A673 (cell line): Measurements from ENCODE around the gene STT3B. TPM values are rescaled to one million over a fixed set of nuclear protein-coding genes. Genes with fewer than 3 reads are reported as not detected.

Experiments used
- BruUV-seq: library from RNA; stranded (reverse); fragments of 400-500 nt; replicated peaks from 2 replicates; lab custom pipeline; 2021; lab: Mats Ljungman, UMichigan
- CTCF ChIA-PET: fragments of 300-600 bp; sonication (Branson Sonifier 250); formaldehyde crosslinking; loops from one replicate; lab custom pipeline; 2022; ENCODE audit warnings: antibody characterized with exemption; lab: Charles Lee
- POLR2A ChIA-PET: fragments of 300-600 bp; sonication (Branson Sonifier 250); formaldehyde crosslinking; loops from one replicate; lab custom pipeline; 2022; ENCODE audit warnings: antibody characterized with exemption; ENCODE audit not compliant: low non-redundant PET; lab: Charles Lee
- DNase-seq: peaks from one replicate; pipeline ENCODE4 v3.0.0-alpha.2; 2015; ENCODE audit warnings: low spot score
- H3K27ac ChIP-seq: fragments of 200-600 bp; sonication (generic); 2 replicates; pipeline ENCODE4 v1.5.1; 2016; ENCODE audit warnings: mixed run types, low read depth, mild to moderate bottlenecking, mixed read lengths, antibody characterized with exemption, low read length; ENCODE audit not compliant: poor library complexity, severe bottlenecking
- H3K27me3 ChIP-seq: fragments of 200-600 bp; sonication (generic); replicated peaks from 2 replicates; pipeline ENCODE4 v1.6.1; 2017; ENCODE audit warnings: mixed run types, low read depth, mild to moderate bottlenecking, mixed read lengths, antibody characterized with exemption, low read length; ENCODE audit not compliant: insufficient read depth, poor library complexity
- H3K36me3 ChIP-seq: fragments of 200-600 bp; sonication (generic); 2 replicates; pipeline ENCODE4 v1.6.1; 2016; ENCODE audit warnings: mixed run types, mild to moderate bottlenecking, mixed read lengths, antibody characterized with exemption, low read length; ENCODE audit not compliant: insufficient read depth, poor library complexity, severe bottlenecking
- H3K4me1 ChIP-seq: fragments of 200-600 bp; sonication (generic); 2 replicates; pipeline ENCODE4 v1.6.1; 2017; ENCODE audit warnings: mixed run types, mild to moderate bottlenecking, mixed read lengths, antibody characterized with exemption, low read length; ENCODE audit not compliant: insufficient read depth, poor library complexity, severe bottlenecking
- H3K4me3 ChIP-seq: fragments of 200-600 bp; sonication (generic); 2 replicates; pipeline ENCODE4 v1.5.1; 2016; ENCODE audit warnings: low read depth, mixed run types, mild to moderate bottlenecking, mixed read lengths, low read length; ENCODE audit not compliant: poor library complexity, severe bottlenecking
- H3K9me3 ChIP-seq: fragments of 200-600 bp; sonication (generic); 2 replicates; pipeline ENCODE4 v1.6.1; 2016; ENCODE audit warnings: mixed run types, low read depth, mild to moderate bottlenecking, mixed read lengths, antibody characterized with exemption, low read length; ENCODE audit not compliant: poor library complexity, severe bottlenecking
- CTCF ChIP-seq: fragments of 300-800, 200-600 bp; sonication (generic); conservative IDR thresholded peaks from 2 replicates; pipeline ENCODE4 v1.5.1; 2017; ENCODE audit warnings: low read depth, mild to moderate bottlenecking, antibody characterized with exemption, low read length, moderate library complexity, mixed read lengths
- EZH2 ChIP-seq: fragments of 200-600 bp; sonication (generic); IDR thresholded peaks from 2 replicates; pipeline ENCODE4 v1.6.1; 2017; ENCODE audit warnings: borderline replicate concordance, low read depth, mild to moderate bottlenecking, mixed read lengths, antibody characterized with exemption, low read length; ENCODE audit not compliant: poor library complexity, severe bottlenecking
- intact Hi-C: fragments of 100-400 bp; cut with micrococcal nuclease; formaldehyde crosslinking; loops from one replicate; pipeline ENCODE4 v1.10.0; 2022; ENCODE audit not compliant: unreplicated experiment
- total RNA-seq: library from RNA; stranded (reverse); gene quantifications from 2 replicates; pipeline ENCODE4 v1.2.3, GENCODE V29; 2021

STT3B gene
- total RNA-seq, 1 experiment from 2014 or later = 137 TPM

- Histone ChIP-seq H3K9me3 (no peaks in the 10 kb centered on the region), H3K27ac (no peak overlapping the region), H3K27me3 (no peaks in the 10 kb centered on the region), H3K36me3 (peaks cover 28% of the 10 kb centered on the region), H3K4me1 (no peaks in the 10 kb centered on the region), H3K4me3 (no peak overlapping the region)
- DNase-seq = no peak
- BruUV-seq = no TSS peak
- ChIA-PET POLR2A (no interaction called here), CTCF (no interaction called here)
- TF ChIP-seq CTCF (no peak), EZH2 (no peak)
- intact Hi-C loops = no loop called here
These were observed 88.6 kb downstream of the STT3B start for GRCh38 chr3:31621314-31621713.

DNA sequence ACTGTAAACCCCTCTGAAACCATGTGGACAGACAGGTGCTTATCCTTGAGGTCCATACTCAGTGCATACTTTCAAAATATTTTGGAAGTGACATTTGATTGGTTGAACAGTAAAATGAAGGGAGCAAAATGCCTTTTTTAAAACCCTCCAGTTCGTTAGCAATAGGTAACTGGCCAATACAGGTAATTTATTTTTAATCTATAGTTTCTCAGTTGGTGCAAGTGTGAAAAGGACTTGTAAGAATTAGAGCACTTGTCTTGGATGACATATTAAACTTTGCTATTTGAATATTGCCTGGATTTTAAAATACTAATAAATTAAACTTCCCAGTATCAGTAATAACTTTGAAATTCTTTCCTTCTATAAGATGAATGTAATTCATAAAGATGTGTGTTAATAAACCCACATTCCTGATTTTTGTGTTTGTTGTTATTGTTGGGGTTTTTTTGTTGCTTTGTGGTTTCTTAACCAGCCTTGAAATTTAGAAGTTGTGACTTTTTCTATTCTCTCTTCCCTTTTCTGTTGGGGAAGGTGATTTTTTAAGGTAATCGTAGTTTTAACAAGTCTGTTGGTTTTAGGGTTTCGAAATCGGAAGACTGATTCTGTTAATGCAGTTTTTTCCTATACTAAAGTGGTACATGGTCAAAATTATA is 90.0 kb downstream of the STT3B start:
- no TSS peak for BruUV-seq

GRCh38 chr3:31624083-31624709 is 91.5 kb downstream of the STT3B start:
- Histone ChIP-seq H3K4me3 (no peak overlapping the region), H3K4me1 (no peaks in the 10 kb centered on the region), H3K27me3 (no peaks in the 10 kb centered on the region), H3K9me3 (no peaks in the 10 kb centered on the region), H3K36me3 (peaks cover 32% of the 10 kb centered on the region), H3K27ac (no peak overlapping the region)
- TF ChIP-seq CTCF (no peak), EZH2 (no peak)
- no peak for DNase-seq
- BruUV-seq = no TSS peak
- ChIA-PET CTCF (no interaction called here), POLR2A (no interaction called here)
- intact Hi-C loops = no loop called here

More for the DNA sequence above, 90.0 kb downstream of the STT3B start:
- H3K4me3 ChIP-seq = no peak overlapping the region
- H3K36me3 ChIP-seq = peaks cover 36% of the 10 kb centered on the region
- TF ChIP-seq CTCF = no peak
- no peak for TF ChIP-seq EZH2
- ChIA-PET CTCF (no interaction called here), POLR2A (no interaction called here)
- H3K27me3 ChIP-seq = no peaks in the 10 kb centered on the region
- H3K9me3 ChIP-seq = no peaks in the 10 kb centered on the region
- intact Hi-C loops = no loop called here
- H3K4me1 ChIP-seq = no peaks in the 10 kb centered on the region
- H3K27ac ChIP-seq = no peak overlapping the region
- no peak for DNase-seq
